ENCODE results near the gene C10orf67.

The C10orf67 gene

DNA sequence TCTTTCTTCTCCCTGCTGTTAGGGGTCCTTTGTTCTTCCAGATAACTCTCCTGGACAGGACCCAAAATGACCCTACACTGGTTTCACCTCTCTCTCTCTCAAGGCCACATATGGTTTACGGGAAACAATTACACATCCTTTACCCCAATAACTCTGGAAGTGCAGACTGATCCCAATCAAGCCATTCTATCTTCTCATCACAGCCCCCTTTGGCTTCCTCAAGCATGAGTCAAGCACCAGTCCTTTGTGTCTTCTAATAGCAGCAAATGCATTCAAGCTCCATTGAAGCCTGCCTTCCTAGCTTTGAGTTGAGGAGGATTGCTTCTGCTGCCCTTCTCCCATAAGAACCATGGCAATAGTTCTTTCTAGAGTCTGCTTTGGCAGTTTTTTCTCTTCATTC lies 20.2 kb downstream of the C10orf67 start:
- no peak overlapping the region for H3K4me3 ChIP-seq (ENCODE audit: low read depth, low read length)
- no peak for DNase-seq (ENCODE audit: low read depth)
- TF ChIP-seq, protein P1, sequence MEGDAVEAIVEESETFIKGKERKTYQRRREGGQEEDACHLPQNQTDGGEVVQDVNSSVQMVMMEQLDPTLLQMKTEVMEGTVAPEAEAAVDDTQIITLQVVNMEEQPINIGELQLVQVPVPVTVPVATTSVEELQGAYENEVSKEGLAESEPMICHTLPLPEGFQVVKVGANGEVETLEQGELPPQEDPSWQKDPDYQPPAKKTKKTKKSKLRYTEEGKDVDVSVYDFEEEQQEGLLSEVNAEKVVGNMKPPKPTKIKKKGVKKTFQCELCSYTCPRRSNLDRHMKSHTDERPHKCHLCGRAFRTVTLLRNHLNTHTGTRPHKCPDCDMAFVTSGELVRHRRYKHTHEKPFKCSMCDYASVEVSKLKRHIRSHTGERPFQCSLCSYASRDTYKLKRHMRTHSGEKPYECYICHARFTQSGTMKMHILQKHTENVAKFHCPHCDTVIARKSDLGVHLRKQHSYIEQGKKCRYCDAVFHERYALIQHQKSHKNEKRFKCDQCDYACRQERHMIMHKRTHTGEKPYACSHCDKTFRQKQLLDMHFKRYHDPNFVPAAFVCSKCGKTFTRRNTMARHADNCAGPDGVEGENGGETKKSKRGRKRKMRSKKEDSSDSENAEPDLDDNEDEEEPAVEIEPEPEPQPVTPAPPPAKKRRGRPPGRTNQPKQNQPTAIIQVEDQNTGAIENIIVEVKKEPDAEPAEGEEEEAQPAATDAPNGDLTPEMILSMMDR (IDR thresholded peaks at IDR 0.05; ENCODE audit: insufficient read depth, low read depth, low read length, missing control alignments), result no peak

DNA sequence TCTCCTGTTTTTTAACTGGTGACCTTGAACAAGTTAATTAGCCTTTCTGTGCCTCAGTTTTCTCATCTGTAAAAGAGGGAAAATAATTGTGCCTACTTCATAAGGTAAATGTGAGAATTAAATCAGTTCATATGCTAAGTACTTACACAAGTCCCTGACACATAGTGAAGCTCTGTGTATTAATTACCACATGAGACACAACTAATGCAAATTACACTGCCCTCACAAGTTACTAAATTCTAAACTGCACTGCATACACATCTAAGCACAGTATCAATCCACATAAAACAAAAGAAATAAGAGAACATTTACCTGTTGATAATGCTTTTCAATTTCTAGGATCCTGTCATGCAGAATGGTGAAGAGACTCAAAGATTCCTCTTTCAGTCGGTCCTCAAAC lies 22.5 kb downstream of the C10orf67 start:
- no peak for DNase-seq (ENCODE audit: low read depth)
- no peak overlapping the region for H3K4me3 ChIP-seq (ENCODE audit: low read depth, low read length)
- TF ChIP-seq, protein P1 (IDR thresholded peaks at IDR 0.05; ENCODE audit: insufficient read depth, low read depth, low read length, missing control alignments), result no peak

DNA sequence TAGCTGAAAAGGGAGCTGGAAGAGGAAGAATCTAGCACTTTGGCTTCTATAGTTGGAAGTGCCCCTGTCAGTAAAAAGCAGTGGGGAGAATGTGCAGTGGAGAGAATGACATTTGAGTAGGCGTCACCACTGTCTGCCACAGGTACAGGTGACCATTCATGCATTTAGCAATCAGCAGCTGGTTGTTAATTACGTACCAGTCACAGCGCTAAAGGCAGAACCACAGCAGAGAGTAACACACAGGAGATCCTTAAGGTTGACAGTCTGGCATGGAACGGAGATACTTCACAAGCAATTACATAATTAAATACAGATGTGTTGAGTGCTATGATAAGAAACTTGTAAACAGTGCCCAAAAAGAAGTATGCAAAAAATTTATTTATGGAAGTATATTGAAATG lies 24.8 kb downstream of the C10orf67 start:
- TF ChIP-seq, protein P1 (IDR thresholded peaks at IDR 0.05; ENCODE audit: insufficient read depth, low read depth, low read length, missing control alignments), result no peak
- H3K4me3 ChIP-seq (ENCODE audit: low read depth, low read length), result no peak overlapping the region
- no peak for DNase-seq (ENCODE audit: low read depth)

DNA sequence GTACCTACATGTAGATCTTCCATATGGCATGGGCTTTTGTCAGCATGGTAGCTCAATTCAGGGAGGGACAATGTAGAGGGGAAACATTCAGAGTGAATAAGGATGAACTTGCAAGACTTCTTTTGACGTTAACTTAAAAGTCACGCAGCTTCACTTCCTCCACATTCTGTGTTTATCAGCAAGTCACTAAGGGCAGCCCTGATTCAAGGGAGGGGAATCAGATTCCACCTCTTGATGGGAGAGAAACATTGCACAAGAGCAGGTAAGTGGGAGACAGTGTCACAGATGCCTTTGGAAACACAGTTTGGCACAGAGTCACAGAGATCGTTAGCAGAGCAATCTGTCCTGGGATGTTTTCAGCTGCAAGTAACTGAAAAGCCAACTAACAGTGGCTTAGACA lies 26.2 kb downstream of the C10orf67 start:
- TF ChIP-seq, protein P1 (IDR thresholded peaks at IDR 0.05; ENCODE audit: insufficient read depth, low read depth, low read length, missing control alignments), result no peak
- DNase-seq (ENCODE audit: low read depth), result no peak
- H3K4me3 ChIP-seq (ENCODE audit: low read depth, low read length), result no peak overlapping the region

DNA sequence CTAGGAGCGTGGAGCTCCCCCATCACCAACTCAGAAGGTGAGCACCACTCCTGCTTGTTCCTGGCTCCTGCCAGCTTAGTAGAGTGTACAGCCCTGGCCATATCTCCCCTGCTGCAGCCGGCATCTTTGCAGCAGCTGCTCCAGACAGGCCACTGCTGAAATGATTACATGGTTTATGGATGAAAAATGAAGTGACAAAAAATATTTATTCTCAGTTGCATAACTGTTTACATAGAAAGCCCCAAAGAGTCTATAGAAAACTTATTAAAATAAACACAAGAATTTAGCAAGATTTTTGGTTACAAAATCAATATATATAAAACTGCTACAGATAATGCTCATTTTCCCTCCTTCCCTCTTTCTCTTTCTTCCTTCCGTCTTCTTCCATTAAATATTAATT lies 27.2 kb downstream of the C10orf67 start:
- TF ChIP-seq, protein P1 (IDR thresholded peaks at IDR 0.05; ENCODE audit: insufficient read depth, low read depth, low read length, missing control alignments), result no peak
- H3K4me3 ChIP-seq (ENCODE audit: low read depth, low read length), result no peak overlapping the region
- no peak for DNase-seq (ENCODE audit: low read depth)

DNA sequence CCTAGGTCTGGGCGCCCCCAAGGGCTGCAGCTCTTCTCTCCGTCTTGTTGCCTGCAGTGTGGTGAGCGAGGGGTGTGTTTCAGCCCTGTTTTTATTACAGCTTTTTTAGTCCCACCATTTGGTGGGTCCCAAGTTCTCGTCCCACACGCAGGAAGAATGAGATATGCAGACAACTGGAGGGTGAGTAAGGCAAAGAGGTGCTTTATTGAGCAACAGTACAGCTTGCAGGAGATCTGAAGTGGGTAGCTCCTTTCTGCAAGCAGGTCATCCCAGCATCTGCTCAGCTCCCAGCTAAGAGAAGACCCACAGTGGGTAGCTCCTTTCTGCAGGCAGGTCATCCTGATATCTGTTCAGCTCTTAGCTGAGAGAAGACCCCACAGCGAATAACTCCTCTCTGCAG lies 28.2 kb downstream of the C10orf67 start:
- TF ChIP-seq, protein P1 (IDR thresholded peaks at IDR 0.05; ENCODE audit: insufficient read depth, low read depth, low read length, missing control alignments), result no peak
- DNase-seq (ENCODE audit: low read depth), result no peak
- H3K4me3 ChIP-seq (ENCODE audit: low read depth, low read length), result no peak overlapping the region

DNA sequence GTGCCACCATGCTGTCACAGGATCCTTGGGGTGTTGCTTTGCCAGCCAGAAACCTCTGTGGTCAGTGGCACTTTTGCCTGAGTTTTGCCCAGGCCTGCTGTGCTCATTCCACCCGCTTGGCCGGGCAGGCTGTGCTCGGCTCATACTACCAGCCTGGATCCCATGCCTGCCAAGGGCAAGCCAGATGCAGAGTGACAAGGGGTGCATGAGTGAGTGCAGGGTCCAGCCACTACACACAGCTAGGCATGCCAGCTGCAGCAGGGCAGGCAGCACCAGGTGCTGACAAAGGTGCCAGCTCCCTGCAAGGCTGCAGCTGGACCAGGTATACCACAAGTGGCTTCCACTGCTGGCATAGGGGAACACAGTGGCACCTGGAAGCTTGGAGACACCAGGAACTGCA lies 28.6 kb downstream of the C10orf67 start:
- TF ChIP-seq, protein P1 (IDR thresholded peaks at IDR 0.05; ENCODE audit: insufficient read depth, low read depth, low read length, missing control alignments), result no peak

More for the DNA sequence above, 28.6 kb downstream of the C10orf67 start:
- H3K4me3 ChIP-seq (ENCODE audit: low read depth, low read length), result no peak overlapping the region
- no peak for DNase-seq (ENCODE audit: low read depth)
